GM19397 (cell line): ENCODE data around the gene ZDHHC12.

ENCODE experiments used
- ATAC-seq: cut with Tn5 transposase; IDR thresholded peaks from one replicate; pipeline ENCODE4 v1.9.1; 2021; ENCODE audit warnings: mild to moderate bottlenecking, moderate library complexity; ENCODE audit not compliant: unreplicated experiment

ZDHHC12 gene

DNA sequence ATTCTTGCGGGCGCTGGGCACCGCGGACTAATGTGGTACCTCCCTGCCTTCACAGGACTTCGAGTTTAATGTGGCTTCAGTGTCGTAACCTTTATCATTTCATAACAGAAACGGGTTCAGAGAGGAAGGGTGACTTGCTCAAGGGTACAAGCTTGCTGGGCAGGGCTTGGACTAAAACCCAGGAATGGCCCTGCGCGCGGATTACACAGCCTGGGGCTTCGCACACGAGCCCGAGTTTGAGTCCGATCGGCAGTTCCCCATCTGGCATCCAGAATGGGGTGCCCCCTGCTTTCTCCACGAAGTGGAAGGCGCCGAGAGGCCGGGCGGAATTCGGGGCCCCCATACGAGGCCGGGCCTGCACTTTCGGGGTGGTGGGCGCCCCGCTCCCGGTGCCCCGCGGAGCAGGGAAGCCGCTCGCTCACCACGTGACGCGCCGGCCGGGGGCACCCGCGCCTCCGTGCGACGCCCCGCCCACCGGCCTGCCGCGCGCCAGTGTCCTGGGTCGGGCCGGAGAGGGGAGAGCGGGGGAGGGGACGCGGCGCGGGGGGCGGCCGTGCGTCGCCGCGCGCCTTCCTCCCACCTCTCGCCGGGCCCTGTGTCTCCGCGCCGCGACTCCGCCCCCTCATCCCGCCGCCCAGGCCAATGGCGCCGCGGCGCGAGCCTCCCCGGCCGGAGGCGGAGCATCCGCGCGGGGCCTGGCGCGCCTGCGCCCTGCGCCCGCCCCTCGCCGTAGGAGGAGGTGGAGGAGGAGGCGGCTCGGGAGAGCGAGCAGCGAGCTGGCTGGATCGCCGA, 35.2 kb downstream of the ZDHHC12 start, which contains the start of gene SET:
Gene SET (plus strand): TSS at position 722 of the 792 bp plus-strand sequence. CDS start 361 bp downstream, outside the sequence.
- ATAC-seq = peak; percentile 79

DNA sequence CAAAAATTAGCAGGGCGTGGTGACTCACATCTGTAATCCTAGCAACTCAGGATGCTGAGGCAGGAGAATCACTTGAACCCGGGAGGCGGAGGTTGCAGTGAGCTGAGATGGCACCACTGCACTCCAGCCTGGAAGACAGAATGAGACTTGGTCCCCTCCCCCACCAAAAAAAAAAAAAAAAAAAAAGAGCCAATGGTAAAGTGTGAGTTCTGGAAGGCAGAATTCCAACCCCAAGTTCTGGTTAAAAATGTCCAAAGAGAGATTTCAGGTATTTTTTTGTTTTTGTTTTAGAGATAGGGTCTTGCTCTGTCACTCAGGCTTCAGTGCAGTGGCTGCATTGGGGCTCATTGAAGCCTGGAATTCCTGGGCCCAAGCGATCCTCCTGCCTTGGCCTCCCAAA, 36.5 kb downstream of the ZDHHC12 start:
- no peak for ATAC-seq

- ATAC-seq = no peak
These were observed 38.1 kb downstream of the ZDHHC12 start for GRCh38 chr9:128685636-128686489.

DNA sequence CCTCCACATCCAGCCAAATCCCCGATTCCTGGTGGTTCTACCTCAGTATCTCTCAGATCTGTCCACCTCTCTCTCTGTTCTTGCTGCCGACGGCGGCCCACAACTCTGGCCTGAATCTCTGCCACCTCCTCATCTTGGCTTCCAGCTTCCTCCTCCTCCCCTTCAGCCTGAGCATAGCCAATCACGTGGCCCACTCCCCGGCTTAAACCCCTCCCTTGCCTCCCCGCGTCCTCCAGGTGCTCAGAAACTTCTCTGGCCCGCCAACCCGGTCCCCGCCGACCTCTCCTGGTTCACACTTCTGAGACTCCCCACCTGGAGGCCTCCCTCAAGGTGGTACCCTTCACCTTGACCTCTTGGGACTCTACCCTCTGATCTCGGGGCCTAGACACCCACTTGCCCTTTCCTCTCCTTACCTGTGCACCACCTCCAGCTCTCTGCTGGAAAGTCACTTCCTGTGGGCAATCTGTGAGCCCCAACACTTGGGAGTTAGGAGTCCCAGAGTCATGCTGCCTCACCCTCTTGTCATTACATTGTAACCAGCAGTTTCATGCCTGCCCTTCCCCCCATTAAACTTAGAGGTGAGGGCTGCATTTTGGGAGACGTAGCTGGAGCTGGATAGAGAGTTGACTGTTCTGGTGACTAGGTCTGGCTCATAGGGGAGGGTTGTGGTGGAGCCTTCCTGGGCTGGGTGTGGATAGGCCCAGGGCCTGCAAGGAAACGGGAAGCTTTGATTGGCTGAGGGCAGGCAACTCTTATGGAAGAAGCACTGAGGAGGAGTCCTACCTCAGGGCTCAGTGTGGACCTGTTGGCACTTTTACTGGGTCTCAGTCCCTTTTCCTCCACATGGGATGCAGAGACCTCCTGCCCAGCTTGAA, 39.4 kb downstream of the ZDHHC12 start:
- ATAC-seq = peak; percentile 28

DNA sequence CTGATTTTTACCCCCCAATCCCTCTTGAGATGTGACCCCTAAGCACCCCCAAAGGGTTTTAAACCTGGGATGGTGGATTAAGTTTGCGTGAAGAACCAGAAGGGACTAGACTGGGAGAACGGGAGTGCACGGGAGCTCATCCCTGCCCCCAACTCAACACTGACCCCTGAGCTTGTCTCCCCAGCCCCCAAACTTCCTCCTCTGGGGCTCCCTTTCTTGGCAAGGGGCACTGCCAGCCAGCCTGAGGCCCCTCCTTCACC, 39.9 kb downstream of the ZDHHC12 start:
- no peak for ATAC-seq

DNA sequence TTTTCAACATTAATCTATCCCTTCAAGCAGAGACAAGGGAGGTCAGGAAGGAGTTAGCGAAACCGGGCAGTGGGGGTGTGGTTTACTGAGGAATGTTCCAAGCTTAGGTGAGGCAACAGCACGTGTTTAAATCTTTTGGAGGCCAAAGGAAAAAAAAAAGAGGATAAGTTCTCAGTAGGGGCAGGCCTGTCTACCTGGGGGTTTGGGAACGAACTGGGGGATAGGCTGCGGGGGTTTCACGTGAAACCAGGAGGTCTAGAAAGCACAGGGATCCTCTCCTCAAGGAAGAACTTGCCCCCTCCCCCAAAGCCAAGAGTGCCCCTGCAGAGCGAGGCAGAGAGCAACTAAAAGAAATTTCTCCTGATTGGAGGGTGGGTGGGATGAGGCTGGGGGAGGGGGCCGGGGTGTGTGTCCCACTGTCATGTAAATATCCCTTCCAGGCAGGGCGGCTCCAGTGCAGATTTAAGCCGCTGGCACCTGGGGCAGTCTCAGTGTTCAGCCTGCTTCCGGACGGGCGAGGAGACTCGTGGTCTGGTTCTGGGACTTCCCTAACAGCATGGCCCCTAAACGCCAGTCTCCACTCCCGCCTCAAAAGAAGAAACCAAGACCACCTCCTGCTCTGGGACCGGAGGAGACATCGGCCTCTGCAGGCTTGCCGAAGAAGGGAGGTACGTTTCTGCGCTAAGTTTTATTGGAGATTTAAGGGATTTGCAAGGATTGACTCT, 40.4 kb downstream of the ZDHHC12 start:
- ATAC-seq = peak; percentile 38

GRCh38 chr9:128677794-128678193, 46.1 kb downstream of the ZDHHC12 start:
- no peak for ATAC-seq

- no peak for ATAC-seq
These were observed 48.5 kb downstream of the ZDHHC12 start for GRCh38 chr9:128675382-128675781.
